GM21528 (cell line): ENCODE results near the gene ARHGAP31.
"Not testable (repeated sequence)": the region's sequence is repeated elsewhere in the genome, so short reads cannot be mapped to it uniquely, and the experiment has no call there.

ENCODE experiments used
- ATAC-seq: cut with Tn5 transposase; IDR thresholded peaks from one replicate; pipeline ENCODE4 v1.9.1; 2021; ENCODE audit warnings: mild to moderate bottlenecking, moderate library complexity; ENCODE audit not compliant: unreplicated experiment, low FRiP score

The ARHGAP31 gene, protein sequence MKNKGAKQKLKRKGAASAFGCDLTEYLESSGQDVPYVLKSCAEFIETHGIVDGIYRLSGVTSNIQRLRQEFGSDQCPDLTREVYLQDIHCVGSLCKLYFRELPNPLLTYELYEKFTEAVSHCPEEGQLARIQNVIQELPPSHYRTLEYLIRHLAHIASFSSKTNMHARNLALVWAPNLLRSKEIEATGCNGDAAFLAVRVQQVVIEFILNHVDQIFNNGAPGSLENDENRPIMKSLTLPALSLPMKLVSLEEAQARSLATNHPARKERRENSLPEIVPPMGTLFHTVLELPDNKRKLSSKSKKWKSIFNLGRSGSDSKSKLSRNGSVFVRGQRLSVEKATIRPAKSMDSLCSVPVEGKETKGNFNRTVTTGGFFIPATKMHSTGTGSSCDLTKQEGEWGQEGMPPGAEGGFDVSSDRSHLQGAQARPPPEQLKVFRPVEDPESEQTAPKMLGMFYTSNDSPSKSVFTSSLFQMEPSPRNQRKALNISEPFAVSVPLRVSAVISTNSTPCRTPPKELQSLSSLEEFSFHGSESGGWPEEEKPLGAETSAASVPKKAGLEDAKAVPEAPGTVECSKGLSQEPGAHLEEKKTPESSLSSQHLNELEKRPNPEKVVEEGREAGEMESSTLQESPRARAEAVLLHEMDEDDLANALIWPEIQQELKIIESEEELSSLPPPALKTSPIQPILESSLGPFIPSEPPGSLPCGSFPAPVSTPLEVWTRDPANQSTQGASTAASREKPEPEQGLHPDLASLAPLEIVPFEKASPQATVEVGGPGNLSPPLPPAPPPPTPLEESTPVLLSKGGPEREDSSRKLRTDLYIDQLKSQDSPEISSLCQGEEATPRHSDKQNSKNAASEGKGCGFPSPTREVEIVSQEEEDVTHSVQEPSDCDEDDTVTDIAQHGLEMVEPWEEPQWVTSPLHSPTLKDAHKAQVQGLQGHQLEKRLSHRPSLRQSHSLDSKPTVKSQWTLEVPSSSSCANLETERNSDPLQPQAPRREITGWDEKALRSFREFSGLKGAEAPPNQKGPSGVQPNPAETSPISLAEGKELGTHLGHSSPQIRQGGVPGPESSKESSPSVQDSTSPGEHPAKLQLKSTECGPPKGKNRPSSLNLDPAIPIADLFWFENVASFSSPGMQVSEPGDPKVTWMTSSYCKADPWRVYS (N-terminal part only)

DNA sequence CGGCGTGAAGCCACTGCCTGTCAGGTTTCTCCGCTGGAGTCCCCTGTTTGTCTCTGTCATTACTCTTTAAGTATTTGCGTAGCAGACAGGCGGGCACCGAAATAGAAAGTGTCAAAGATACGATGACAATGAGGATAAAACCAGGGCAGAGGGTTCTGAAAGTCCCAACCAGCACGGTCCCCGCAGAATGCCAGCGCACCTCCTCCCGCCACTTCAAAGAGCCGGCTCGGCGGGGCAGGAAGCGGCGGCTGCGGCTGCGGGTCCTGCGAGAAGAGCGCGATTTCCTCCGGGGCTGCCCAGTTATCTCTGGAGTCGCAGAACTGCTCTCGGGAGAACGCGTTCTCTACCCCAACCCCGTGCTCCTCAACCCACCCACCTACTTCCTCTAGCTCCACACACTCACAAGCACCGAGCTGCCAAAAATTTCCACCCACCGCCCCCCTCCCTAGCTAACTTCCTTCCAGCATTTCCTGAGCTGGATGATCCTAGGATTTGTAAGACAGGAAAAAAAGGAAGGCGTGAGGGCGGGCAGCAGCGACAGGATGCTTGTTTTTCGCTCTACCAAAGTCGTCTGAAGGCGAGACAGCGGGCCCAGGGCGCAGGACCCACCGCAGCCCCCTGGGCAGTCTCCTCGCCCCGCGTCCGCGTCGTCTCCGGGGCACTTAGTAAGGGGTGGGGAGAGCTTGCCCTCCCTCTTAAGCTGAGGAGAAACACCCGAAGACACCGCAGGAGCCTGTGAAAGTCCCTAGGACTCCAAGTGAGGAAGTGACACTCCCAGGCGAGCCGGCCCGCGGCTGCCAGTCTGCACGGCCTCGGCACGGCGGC lies at the start of gene ARHGAP31:
TSS of gene ARHGAP31 (plus strand) at position 513 of the 825 bp plus-strand sequence. CDS start 522 bp downstream, outside the sequence.
- ATAC-seq: peak; percentile 69

DNA sequence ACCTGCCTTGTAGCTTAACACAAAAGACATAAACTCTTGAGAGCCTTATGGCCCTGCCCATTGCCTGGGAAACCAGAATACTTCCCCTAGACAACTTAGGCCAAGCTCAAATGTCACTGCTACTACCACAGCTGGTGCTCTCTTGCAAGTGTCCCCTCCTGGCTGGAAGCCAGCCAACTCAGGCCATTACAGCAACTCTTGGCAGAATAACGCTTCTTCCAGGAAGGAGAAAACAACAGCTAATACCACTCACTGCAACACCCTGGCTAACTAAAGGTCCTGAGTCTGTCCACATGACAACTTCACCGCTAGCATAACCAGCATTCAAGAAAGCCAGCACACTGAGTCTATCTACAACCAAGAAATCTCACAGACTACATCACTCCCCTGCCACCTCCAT lies 48.4 kb upstream of the ARHGAP31 start:
- no peak for ATAC-seq

DNA sequence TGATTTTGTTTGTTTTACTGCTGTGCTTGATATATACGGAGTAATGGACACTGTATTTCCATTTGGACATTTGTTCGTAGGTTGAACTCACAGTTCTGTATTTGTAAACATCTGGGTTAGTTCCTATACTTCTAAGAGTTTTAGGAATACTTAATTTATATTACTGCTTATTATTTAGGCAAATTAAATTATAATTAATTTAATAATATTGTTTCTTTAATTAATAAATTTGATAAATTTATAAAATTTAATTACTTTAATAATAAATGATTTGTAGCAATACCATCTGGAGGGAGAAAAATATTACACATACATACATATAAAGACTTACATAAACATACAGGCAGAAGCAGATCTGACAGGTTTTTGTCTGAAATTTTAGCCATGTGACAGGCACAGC lies 39.0 kb upstream of the ARHGAP31 start:
- no peak for ATAC-seq

DNA sequence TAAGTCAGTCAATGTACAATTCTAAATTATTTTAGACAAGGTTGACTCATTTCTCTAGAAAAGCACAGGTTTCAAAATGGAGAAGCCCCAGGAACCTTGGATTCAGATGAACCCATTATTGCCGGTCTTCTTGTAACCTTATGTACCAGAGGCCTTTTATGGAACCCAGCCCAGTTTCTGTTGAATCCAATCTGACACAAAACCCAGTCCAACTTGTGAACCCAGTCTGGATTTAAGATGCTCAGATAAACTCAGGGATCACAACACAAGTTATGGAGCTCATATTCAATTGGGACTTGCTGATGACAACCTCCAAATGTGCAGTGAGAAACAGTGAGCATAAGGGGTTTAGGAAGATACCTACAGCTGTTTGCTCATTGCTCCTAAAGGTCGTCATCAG lies 37.1 kb upstream of the ARHGAP31 start:
- no peak for ATAC-seq

DNA sequence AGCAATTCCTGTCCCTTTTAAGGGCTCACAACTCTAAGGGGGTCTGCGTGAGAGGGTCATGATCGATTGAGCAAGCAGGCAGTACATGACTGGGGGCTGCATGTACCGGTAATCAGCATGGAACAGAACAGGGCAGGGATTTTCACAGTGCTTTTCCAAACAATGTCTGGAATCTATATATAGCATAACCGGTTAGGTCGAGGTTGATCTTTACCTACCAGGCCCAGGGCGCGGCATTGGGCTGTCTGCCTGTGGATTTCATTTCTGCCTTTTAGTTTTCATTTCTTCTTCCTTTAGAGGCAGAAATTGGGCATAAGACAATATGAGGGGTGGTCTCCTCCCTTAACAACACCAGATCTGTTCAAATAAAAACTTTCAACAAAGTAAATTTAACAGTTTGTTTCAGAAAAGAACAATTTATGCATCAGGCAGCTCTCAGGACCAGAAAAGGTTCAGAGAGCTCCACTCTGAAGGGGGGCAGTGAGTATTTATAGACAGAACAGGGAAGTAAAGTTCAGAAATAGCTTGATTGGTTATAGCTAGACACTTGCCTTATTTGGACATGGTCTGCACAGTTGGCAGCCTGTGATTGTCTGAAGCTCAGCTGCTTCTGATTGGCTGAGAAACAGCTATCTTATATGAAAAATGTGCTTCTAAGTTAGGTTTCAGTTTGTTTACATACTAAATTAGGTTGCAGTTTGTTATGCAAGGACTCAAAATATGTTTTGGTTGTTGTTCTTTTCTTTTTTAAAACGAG lies 36.4 kb upstream of the ARHGAP31 start:
- peak; percentile 68 for ATAC-seq

DNA sequence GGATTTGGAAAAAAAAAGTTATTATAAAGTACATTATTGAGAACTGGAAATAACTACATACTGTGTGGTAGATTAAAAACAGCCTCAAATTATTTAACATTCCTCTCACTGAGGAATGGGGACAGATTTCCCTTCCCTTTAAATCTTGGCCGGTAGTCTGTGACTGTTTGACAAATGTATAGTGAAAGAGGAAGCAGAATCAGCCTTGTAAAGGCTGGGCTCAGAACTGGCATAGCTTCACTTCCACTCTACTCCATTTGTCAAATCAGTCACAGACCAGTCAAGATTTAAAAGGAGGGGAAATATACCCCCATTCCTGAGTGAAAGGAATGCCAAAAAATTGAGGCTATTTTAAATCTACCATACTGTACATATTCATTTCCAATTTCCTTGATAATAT lies 35.3 kb upstream of the ARHGAP31 start:
- ATAC-seq: peak; percentile 92

DNA sequence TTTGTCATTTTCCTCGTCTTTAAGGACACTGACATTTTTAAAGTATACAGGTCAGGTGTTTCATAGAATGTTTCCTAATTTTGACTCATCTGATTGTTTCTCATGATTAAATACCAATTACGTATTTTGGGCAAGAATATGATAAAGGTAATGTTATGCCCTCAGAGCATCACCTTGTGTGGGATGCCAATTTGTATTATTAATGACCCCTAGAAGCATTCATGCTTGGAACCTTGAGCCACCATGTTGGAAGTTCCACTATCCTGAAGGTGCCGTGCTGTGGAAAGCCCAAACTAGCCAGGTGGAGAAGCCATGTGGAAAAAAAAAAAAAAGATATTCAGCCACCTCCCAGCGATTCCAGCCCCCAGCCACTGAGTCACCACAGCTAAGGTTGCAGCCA lies 34.4 kb upstream of the ARHGAP31 start:
- ATAC-seq: no peak

DNA sequence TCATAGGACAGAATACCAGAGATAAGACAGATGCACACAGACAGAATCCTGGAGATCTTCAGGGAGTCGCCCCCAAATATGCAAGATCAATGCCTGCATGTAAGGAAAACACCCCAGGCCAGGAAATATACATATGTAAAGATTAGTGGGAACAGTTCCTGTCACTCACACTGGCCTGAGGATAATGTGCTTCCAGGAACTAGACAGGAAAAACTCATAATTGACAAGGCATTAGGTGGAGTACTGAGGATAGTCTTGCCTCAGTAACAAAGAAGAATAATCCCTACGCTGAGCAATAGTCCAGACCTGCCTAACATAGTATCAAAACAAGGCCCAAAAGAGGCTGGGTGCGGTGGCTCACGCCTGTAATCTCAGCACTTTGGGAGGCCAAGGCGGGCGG lies 33.1 kb upstream of the ARHGAP31 start:
- no peak for ATAC-seq

DNA sequence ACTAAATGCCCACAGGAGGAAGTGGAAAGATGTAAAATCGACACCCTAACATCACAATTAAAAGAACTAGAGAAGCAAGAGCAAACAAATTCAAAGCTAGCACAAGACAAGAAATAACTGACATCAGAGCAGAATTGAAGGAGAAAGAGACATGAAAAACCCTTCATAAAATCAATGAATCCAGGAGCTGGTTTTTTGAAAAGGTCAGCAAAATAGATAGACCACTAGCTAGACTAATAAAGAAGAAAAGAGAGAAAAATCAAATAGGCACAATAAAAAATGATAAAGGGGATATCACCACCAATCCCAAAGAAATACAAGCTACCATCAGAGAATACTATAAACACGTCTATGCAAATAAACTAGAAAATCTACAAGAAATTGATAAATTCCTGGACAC lies 24.0 kb upstream of the ARHGAP31 start:
- not testable (repeated sequence) for ATAC-seq

DNA sequence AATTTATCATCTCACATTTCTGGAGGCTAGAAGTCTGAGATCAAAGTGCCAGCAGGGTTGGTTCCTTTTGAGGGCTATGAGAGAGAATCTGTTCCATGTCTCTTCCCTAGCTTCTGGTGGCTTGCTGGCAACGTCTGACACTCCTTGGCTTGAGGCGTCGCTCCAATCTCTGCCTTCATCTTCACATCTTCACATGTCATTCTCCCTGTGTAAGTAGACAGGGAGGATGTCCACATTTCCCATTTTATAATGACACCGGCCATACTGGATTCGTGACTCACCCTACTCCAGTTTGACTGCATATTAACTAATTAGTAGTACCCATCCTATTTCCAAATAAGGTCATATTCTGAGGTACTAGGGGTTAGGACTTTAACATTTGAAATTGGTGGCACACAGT lies 17.5 kb upstream of the ARHGAP31 start:
- ATAC-seq: no peak

DNA sequence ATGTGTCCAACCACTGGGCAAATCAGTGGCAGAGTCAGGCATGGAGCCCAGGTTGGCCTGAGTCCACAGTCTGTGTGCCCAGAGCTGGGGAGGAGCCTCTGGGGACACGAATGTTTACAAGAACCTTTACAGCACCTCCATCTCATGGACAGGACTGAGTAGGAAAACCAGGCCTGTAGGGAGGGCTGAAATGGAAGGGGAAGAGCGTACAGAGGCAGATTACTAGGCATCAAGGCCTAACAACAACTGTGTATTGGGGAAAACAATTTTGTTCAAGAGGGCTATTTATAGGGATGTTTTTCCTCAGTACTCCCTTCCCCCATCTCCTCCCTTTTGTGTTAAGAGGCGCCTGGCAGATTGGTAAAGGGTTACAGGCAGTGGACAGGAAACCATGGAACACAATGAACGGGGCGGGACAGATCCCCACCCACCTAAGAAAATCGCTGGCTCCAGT lies 15.1 kb upstream of the ARHGAP31 start:
- ATAC-seq: no peak

DNA sequence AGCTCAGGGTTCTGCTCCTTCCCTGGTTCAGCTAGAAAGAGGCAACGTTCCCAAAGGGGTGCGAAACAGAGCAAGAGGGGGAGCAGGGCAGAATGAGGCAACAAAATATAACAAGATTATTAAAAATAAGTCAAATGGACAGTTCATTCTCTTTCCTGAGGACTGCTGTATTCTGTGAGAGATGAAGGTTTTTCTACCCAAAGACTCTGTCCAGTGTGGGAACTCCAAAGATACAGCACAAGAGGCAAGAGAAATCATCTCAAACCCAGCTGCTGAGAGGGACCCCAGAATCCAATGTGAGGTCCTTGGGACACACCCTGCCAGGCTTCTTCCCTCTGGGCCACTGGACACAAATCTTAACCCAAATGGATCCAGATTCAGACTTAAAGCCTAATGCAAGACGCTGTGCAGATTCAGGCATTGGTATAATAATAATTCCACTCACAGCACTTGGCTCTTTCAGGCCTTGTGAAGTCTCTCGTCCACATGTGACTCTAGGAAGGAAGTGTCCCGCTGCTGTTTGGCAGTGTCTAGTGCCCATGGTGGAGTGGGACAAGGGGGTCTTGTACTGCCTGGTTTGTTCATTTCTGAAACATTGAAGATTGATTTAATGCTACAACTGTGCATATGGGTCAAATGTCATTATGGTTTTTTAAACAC lies 14.5 kb upstream of the ARHGAP31 start:
- no peak for ATAC-seq

DNA sequence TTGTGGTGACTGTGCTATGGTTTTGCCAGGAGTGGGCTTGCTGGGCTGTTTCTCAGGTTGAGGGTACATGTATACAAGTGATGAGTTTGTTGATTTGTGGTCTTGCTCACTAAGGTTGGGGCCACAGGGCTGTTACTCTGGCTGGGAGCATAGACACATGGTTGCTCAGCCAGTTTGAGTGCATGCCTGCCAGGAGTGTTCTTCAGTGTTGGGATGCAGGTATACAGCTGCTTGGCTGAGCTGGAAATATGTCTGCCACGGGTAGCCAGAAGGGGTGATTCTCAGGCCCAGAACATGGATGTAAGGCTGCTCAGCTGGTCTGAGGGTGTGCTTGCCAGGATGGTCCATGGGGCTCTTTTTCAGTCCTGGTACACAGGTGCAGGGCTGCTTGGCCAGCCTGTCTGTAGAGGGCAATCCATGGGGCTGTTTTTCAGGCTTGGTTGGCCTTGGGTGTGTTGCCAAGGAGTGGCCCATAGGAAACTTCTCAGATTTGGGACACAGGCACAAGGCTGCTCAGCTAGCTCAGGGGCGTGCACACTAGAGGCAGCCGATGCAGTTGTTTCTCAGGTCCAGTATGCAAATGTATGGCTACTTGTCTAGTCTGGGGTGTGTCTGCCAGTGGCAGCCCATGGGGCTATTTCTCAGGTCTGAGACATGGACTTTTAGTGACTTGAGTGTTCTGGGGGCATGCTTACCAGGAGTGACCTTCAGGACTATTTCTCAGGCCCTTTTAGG lies 5.3 kb upstream of the ARHGAP31 start:
- ATAC-seq: no peak

DNA sequence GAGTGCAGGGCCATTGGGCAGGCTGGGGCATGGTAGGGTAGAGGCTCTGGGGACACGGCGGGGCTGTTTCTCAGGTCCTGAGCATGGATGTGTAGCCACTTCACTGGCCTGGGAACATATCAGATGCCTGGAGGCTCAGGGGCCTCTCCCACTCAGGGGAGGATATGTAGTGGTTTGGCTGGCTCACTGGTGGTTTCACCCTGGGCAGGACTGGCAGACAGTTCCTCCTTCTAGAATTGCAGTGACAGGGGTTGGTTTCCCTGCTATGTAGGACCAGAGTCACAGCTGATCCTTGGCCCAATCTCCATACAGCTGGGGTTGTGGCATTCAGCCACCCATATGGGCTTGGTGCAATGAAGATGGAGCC lies 4.8 kb upstream of the ARHGAP31 start:
- no peak for ATAC-seq

DNA sequence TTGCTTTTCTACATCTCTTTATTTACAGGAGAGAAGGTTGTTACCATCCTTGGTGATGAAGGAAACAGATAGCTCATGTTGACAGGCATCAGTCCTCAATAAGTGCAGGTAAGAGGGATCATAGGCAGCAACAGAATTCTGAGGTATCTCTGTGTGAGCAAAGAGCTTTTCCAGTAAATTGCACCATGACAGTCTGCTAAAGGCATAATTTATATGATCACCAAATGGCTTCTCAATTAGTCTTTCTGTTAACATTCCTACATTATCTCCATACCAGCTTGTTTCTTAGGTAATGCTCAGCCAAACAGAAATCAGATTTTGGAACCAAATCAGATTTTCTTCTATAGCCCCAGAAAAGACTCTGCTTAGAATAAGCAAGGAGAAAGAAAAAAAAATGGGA lies 3.6 kb upstream of the ARHGAP31 start:
- no peak for ATAC-seq

DNA sequence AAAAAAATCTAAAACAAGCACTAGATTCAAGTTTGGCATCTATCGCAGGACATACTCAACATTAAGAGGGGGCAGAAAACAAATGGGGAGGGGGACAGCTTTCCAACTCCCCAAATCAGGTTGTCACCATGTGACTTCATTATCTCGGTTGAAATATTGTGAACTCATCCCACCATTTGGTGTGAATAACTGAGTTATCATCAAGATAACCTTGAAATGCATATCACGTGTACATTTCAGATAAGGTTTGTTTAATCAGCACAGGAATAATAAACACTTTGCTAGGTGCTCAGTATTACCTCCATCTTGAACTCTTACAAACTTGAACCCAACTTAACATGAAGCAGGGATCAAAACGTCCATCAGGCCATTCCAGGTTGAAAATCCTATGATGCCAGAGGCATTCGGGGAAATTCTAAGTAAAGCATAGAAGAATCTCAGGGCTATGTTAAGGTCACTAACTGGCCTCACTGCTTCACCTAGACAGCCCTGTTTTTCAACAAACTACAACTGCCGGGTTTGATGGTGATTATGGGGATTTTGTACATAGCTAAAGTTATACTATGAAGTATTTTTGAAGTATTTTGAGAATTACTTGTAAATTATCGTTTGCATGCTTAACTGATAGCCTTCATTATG lies 3.0 kb upstream of the ARHGAP31 start:
- ATAC-seq: no peak

DNA sequence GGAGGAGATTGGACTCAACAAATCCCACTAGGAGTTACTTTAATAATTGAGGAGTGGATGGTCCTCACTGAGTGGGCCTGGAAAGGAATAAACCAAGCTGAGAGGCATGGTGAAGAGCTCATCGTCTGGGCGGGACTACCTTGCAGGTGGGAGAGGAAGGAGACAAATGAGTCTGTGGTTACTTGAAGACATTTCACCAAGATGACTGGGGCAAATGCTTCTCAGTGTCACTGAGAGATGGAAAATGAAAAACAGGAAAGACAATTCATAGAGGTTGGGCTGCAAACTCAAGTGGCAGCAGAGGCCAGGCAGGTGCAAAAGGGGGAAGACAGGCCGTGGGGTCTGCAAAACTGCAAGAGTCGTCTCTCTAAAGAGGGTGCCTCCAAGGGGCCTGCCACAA lies 1.5 kb upstream of the ARHGAP31 start:
- ATAC-seq: no peak
